GM21529 (cell line): ENCODE measurements around the gene RSPH1.

ENCODE experiments used
- ATAC-seq: cut with Tn5 transposase; IDR thresholded peaks from one replicate; pipeline ENCODE4 v1.9.1; 2021; ENCODE audit not compliant: unreplicated experiment

Gene RSPH1

DNA sequence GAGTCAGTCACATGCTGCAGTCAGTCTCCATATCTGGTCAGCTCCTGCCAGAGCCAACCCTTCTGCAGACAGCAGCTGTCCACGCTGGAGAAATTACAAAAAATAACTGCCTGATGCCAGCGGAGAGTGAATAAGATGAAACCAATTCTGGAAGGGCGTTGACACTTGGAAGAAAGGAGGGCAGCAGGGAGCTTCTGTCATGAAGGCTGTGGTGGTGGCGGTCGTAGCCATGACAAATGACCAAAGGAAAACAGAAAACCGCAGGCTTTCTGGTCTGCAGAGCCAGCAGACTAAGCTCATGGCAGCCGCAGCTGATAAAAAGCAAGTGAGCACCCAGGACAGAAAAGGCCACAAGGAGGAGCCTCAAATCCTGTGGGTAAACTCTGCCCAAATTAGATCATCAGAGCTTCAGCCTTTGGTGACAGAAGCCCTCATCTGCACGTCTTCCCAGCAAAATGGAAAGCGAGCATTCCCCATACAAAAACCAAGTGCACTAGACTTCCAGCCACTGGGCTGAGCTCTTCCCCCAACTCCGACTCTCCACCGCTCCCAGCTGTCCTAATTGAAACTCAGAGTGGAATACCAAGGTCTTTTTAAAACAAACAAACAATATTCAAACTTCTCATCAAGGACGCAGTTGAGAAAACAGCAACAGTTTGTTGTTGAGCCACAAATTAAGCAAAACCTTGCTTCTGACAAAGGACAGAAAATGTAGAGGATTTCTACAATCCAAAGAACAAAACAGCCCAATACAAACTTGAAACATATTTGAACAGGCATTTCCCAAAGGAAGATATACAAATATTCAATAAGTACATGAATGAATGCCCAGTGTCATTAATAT, 28.7 kb downstream of the RSPH1 start:
- ATAC-seq = no peak

- ATAC-seq = no peak
These were observed 29.3 kb downstream of the RSPH1 start for GRCh38 chr21:42466700-42467099.

DNA sequence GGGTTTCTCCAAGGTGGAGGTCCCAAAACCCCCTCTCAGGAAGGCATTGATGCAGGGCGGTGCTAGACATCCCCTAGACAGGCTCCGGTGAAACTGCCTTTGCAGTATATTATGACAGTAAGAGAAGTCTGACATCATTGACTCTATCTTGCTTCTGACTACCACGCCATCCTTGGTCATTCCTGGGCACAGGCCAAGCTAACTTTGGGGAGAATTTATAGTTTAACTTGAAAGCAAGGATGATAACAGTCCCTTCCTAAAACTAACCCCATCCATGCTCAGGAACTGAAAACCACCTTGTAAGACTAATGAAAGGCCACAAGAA, 30.3 kb downstream of the RSPH1 start:
- ATAC-seq = no peak

DNA sequence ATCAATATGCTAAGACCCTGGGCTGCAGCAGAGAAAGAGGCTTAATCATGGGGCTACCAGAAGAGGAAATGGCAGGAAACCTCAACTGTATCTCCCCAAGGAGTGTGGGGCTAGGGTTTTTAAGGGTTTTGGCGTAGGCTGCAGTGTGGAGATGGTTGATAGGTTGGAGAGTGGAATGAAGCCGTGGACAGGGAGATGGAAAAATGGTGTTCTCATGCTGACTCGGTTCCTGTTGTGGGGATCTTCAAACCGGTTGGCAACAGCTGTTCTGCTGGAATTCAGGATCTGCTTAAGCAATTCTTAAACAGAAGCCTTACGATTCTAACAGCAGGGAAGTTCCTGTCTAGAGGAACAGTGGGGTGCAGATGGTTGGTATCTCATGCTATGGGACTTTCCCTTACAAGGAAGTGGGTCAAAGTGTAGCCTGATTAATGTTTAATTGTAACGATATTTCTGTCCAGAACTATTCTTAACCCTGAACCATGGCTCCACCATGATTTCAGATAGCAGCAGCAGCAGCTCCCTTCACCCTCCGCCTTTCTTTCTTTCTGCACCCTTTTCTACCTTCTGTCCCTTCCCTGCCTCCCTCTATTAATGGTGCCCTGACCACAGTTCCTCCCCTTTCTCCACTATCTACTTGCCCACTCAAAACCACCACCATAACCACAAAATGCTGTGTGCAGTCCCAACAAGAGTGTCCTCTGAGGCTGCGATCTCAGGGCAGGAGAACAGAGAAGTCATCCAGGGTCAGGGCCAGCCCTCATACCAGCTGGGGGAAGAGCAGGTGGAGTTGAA, 30.8 kb downstream of the RSPH1 start:
- peak; percentile 23 for ATAC-seq

- ATAC-seq = no peak
These were observed 32.0 kb downstream of the RSPH1 start for GRCh38 chr21:42463861-42464515.

DNA sequence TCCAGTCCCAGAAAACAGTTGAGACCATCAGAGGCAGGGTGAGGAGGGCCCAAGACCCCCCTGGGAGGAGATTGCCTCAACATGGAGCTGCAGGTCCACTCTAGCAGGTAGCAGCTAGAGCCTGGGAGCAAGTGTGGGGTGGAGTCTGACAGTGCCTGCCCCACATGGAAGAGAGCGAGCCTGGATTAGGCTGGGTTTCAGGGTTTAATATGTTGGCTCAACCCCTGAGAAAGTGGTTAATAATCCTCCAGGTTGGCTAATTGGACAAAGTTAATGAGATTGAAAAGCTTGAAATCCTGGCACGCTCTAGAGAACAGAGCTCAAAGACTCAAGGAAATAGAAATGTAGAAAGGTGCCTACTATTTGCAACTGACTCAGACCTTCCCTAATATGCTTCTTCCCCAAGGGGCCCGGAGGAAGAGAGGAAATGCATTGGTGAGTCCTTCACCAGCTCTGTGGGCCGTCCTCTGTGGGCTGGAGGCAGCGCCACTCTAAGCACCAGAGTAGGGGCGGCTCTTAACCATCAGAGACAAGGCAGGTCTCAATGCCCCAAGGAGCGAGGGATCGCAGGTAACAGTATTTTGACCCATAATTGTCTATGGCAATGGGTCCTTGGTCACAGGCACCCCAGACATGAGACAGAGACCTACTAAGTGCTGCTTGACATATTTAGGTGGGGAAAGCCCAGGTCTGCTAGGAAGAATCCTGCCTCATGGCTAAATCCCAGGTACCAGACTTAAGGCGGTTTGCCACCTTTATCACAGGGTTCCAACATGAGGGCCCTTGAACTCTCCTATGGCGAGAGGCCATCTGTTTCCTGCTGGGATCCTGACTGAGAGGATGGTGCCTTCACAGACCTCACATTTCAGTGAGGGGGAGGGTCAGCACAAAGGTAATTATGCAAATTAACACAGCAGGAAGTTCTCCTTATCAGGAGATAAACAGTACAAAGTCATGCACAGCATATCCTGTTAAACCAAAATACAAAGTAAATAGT, 33.8 kb downstream of the RSPH1 start:
- no peak for ATAC-seq

DNA sequence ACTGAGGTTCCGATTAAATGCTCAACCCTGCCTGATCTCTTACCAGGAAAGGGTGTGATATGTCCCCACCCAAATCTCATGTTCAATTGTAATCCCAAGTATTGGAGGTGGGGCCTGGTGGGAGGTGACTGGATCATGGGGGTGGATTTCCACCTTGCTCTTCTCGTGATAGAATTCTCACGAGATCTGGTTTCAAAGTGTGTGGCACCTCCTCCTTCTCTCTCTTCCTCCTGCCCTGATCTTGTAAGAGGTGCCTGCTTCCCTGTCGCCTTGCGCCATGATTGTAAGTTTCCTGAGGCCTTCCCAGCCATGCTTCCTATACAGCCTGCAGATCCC, 34.9 kb downstream of the RSPH1 start:
- ATAC-seq = no peak

DNA sequence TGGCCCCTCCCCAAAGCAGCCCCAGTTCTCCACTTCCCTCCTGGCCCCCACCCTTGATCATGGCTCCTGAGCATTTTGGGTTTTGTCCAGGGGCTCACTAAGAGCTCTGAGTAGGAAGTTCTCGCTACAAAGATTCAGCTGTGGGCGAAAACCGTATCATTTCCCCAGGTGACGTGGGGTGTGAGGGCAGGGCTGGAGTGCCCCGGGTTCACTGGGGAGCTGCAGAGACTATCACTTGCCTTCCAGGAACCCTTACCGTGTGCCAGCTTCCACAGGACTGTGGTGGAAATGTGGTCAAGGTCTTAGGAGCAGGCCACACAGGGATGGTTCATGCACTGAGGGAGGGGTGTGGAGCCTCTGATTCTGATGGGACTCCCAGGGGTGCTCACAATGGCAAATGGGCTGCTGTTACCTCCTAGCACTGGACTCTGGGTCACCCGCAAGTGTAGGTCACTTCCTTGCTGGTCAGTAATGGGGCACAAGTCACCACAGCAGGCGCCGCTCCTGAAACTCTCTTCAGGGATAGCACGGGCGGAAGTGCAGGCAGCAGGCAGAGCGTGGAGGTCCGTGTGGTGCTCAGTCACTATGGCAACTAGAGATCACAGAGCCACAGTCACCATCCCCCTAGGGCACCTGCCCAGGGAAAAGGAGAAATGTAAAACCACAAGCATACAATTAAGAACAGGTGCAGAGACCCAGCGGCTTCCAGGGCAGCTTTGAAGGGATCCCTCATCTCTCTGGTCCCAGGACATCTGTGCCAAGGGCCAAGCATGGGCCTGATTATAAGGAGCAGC, 35.4 kb downstream of the RSPH1 start:
- ATAC-seq = peak; percentile 56

GRCh38 chr21:42459546-42460215, 36.3 kb downstream of the RSPH1 start:
- no peak for ATAC-seq

GRCh38 chr21:42459082-42459460, 37.0 kb downstream of the RSPH1 start:
- ATAC-seq = no peak

GRCh38 chr21:42456457-42456856, 39.6 kb downstream of the RSPH1 start:
- ATAC-seq = no peak

- ATAC-seq = no peak
These were observed 40.1 kb downstream of the RSPH1 start for GRCh38 chr21:42455754-42456440.

DNA sequence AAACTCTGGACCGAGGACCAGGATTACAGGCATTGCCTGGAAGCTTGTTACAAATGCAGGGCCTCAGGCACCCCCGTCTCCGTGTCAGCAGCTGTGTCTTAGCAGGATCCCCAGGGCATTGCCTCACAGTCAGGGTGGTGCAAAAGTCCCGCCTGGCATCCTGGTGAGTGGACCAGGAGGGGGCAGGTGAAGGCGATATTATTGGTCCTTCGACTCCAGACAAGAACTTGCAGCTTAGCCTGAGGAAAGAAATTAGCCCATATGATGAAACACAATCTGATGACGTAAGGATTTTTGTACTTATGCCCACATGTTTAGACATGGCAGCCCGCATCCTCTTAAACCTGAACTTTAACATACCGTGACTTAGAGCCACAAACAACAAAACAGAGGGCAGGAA, 40.8 kb downstream of the RSPH1 start:
- no peak for ATAC-seq

DNA sequence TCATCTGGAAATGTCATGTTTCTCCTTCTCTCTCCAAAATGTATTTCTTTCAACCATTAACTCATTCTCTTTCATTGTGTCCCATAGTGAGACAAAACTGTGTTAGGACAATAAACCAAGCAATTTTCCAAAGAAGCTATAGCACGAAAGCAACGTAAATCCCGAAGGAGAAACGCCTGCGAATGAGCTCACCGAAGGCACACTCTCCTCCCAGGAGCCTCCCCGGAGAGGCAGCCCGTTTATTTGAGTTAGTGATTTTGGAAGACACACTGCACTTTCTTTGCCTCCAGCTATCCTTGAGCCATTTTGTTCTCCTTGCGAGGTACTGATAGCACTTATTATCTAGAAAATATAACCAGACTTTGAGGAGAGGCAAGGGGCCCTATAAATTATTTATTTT, 41.2 kb downstream of the RSPH1 start:
- no peak for ATAC-seq

- ATAC-seq = no peak
These were observed 41.9 kb downstream of the RSPH1 start for GRCh38 chr21:42453986-42454570.

DNA sequence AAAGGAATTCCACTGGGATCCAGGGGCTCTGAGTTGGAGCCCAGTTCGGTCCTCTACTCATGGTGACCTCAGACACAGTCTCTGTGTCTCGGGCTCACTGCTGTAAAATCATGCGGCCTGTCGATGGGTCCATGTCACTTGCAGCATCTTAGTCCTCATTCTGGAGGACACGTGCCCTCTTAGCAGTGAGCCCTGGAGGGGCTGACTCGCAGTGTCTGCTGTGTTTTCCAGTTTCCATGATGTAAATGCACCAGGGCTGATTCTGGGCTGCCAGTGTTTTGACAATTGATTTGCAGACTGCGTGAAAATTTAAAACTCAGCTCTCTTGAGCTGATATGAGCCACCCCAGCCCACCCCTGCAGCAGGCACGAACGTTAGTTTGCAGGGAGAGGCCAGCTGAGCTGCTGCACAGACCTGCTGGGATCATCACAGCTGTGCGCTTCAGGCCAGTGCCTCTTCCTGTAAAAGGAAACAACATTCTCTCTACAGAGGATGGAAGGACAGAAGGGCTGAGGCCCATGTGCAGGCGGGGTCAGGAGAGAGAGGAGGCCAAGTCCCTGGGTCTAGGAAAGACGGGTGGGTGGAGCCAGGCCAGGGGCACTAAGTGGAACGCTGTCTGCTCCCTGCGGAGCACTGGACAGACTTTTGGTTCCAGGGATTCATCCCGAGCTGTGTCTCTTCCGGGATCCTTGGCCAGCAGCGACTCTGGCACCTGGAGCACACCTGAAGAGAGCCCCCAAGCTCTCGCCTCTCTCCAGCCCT, 42.6 kb downstream of the RSPH1 start:
- no peak for ATAC-seq

DNA sequence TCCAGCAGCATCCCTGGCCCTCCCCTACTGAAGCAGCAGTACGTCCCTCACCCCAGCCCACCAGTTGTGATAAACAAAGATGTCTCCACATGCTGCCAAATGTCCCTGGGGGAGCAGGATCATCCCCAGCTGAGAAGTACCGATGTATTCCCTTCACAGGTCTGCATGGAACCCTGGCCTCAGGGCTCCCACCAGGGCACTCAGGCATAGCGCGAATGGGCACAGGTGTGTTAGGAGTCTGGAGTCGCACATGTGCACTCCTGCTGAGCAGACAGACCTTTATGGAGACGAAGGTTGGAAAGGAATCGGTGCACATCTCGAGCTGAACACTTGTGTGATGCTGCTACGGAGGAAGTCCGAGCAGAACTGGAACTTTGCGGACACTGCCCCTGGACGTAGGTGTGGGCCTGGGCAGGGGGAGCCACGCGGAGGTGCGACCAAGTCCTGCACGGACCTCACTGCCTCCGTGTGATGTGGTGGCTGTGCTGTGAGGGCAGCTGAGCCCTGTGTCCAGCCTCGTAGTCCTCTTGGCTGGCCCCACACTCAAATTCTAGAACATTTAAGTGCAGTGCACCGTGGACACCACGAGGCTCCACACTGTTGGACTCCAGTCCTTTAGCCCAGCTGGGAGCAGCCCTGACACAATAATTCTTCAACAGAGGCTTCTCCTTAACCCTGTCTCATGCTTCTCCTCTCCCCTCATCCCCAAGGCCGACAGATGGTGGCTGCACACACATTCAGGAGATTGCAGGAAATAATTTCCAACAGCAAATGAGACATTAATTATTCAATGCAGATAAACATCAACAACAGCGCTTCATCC, 43.4 kb downstream of the RSPH1 start:
- no peak for ATAC-seq
